Kidney epithelial cell (primary cell): ENCODE results near the gene SMAD6. TPM values are rescaled to one million over a fixed set of nuclear protein-coding genes. Genes with fewer than 3 reads are reported as not detected.
"Not testable (repeated sequence)": the region's sequence is repeated elsewhere in the genome, so short reads cannot be mapped to it uniquely, and the experiment has no call there.

ENCODE experiments used
- DNase-seq: peaks from one replicate; pipeline ENCODE4 v3.0.0-alpha.2; 2010; ENCODE audit warnings: low read depth
- H3K27me3 ChIP-seq: 2 replicates; pipeline ENCODE4 v1.6.0; 2011; ENCODE audit warnings: low read length; ENCODE audit not compliant: control insufficient read depth, insufficient read depth
- H3K36me3 ChIP-seq: 2 replicates; pipeline ENCODE4 v1.5.1; 2011; ENCODE audit warnings: low read length; ENCODE audit not compliant: control insufficient read depth, insufficient read depth
- H3K4me3 ChIP-seq: 2 replicates; pipeline ENCODE4 v1.5.1; 2011; ENCODE audit warnings: low read depth, mild to moderate bottlenecking, control low read depth, low read length
- CTCF ChIP-seq: IDR thresholded peaks from 2 replicates; pipeline ENCODE4 v1.5.1; 2011; ENCODE audit warnings: mild to moderate bottlenecking, moderate library complexity, low read length, control low read depth, inconsistent platforms; ENCODE audit not compliant: insufficient read depth, poor library complexity, severe bottlenecking
- total RNA-seq: library from RNA; depleted of rRNA; stranded (reverse); fragments of >200 nt; gene quantifications from 2 replicates; pipeline ENCODE4 v1.2.3, GENCODE V29; 2015

SMAD6 gene
- total RNA-seq, 1 donor from 2014 or later: 8.3 TPM

- TF ChIP-seq CTCF: no peak
- DNase-seq: no peak
Observed at GRCh38 chr15:66682865-66683264, 19.2 kb upstream of the SMAD6 start.

GRCh38 chr15:66684136-66684681 lies 17.8 kb upstream of the SMAD6 start:
- H3K27me3 ChIP-seq: no peaks in the 10 kb centered on the region
- H3K4me3 ChIP-seq: no peak overlapping the region
- no peaks in the 10 kb centered on the region for H3K36me3 ChIP-seq
- TF ChIP-seq CTCF: no peak
- DNase-seq: no peak

More at GRCh38 chr15:66682865-66683264, 19.2 kb upstream of the SMAD6 start:
- H3K27me3 ChIP-seq: no peaks in the 10 kb centered on the region
- H3K36me3 ChIP-seq: no peaks in the 10 kb centered on the region
- no peak overlapping the region for H3K4me3 ChIP-seq

GRCh38 chr15:66685638-66686150 lies 16.3 kb upstream of the SMAD6 start:
- no peak for DNase-seq
- peak; percentile 9 for TF ChIP-seq CTCF
- H3K4me3 ChIP-seq: no peak overlapping the region
- H3K36me3 ChIP-seq: no peaks in the 10 kb centered on the region
- H3K27me3 ChIP-seq: no peaks in the 10 kb centered on the region

GRCh38 chr15:66690912-66691311 lies 11.1 kb upstream of the SMAD6 start:
- not testable (repeated sequence) for DNase-seq, H3K27me3 ChIP-seq, H3K4me3 ChIP-seq, H3K36me3 ChIP-seq

GRCh38 chr15:66691727-66692126 lies 10.3 kb upstream of the SMAD6 start:
- DNase-seq: no peak
- Histone ChIP-seq H3K36me3 (no peaks in the 10 kb centered on the region), H3K4me3 (no peak overlapping the region), H3K27me3 (no peaks in the 10 kb centered on the region)
- TF ChIP-seq CTCF: no peak

- no peaks in the 10 kb centered on the region for H3K36me3 ChIP-seq
- H3K27me3 ChIP-seq: no peaks in the 10 kb centered on the region
- no peak for DNase-seq
- H3K4me3 ChIP-seq: no peak overlapping the region
- TF ChIP-seq CTCF: no peak
Observed at GRCh38 chr15:66692391-66692790, 9.6 kb upstream of the SMAD6 start.
